NCI-H1694 (cell line): ENCODE data around the gene CISD3.

Experiments used
- DNase-seq: peaks from one replicate; lab custom pipeline; 2025; lab: John Stamatoyannopoulos, UW

CISD3 gene

GRCh38 chr17:38745545-38745944 lies 15.4 kb downstream of the CISD3 start:
- DNase-seq: no peak

GRCh38 chr17:38746004-38746848 lies 16.1 kb downstream of the CISD3 start:
- DNase-seq: no peak

DNA sequence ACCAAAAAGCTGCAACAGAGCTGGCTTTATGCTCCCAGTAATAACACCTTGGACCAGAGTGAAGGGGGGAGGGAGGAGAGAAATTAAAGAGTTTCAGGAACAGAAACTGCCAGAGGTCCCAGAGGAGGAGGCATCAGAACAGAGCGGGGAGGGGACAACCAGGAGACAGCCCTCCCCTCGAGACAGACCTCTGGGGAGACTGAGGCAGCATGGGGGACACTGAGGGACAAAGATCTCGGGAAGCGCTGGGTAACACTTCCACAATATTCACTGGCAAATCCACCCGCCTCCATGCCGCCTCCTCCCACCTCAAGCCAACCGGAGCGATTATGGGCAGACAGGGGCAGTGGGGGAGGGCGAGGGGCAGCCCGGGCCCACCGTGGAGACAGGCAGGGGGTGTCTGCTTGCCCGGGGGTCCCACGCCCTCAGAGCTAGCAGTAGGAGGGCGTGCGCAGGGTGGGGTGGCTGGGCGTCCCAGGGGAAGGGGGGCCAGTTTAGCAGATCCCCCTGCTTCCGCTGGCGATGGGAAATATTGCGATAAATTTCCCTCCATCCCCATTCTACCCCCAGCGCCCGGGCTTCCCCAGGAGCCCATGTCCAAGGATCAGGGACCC lies 16.8 kb downstream of the CISD3 start:
- DNase-seq: no peak

GRCh38 chr17:38747463-38748148 lies 17.5 kb downstream of the CISD3 start:
- DNase-seq: no peak

DNA sequence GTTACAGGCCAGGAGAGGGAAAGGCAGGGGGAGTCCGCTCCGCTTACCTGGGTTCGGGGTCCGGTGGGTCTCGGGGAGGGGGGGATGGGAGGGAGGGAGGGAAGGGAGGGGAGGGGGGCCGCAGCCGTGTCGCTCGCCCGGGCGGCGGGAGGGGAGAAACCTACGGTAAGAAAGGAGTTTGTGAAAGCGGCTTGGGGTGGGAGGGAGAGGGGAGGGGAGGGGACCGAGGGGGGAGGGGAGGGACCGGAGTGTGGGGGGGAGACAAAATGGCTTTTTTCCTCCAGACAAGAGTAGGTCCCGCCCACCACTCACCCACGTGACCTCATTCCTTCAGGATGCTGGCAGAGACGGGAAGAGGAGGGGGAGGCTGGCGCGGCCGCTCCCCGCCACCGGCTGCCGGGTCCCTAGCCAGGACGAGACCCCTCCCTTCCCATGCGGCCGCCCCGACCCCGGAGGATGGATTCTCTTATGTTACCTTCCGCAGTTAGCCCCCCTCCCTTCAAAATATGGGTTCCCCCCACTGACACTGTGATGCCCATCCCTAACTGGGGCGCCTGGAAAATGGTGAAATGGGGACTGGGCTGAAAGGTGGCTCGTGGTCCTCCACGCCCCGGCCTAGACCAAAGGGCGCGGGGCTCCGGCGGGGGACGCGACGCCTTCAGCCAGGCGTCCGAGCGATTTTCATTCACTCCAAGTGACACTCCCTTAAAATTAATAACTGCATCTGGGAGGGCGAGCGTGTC lies 18.2 kb downstream of the CISD3 start, which contains the start of gene PCGF2:
Gene PCGF2, minus strand, starts transcription at position 188 of the 743 bp plus-strand sequence. CDS start 7,934 bp downstream, outside the sequence.
- DNase-seq: peak; percentile 96

DNA sequence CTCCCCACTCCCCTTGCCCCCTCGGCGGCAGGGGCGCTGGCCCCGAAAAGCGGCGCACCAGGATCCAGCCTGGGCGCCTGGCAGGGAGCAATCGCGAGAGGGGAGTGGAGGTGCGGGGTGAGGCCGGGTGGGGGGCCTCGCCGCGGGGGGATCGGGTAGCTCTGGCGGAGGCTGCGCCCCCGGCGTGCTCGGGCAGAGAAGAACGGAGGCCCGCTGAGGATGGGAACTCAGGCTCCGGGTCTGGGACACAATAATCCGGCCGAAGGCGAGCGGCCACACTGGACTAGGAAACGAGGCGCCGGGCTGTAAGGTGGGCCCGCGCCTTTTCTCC lies 18.7 kb downstream of the CISD3 start:
- no peak for DNase-seq

DNA sequence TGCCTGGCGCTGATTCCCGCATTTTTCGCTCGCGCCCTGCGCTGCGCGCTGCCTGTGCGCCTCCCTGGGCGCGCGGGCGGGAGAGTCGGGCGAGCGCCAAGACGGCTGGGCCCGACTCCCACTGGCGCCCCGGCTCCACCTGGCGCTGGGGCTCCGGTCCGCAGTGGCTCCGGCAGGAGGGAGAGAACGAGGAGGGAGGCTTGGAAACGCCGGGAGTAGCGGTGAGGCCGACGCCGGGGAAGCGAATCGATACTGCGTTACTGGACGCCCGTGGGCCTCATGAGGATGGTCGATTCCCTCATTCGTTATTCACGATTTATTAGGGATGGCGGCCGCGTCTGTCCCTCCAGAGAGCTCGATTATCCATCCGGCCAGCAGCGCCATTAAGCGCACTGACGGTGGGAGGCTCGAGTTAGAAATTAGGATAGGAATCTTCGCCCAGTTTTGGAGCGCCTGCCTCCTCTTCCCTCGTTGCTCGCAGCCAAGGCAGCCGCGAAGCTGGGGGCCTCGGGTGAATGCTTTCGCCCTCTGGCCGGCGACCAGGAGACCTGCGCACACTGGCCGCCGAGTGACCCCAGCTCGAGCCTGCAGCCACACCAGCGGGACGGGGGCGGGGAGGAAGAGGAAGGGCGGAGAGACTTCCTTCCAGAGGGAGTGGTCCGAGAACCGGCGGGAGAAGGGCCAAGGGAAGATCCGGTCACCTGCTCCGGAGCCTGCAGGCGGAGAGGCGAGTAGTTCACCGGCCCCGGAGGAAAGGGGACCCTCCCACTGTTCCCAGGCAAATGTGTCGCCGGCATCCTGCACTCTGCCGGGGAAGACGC lies 19.3 kb downstream of the CISD3 start:
- DNase-seq: no peak

DNA sequence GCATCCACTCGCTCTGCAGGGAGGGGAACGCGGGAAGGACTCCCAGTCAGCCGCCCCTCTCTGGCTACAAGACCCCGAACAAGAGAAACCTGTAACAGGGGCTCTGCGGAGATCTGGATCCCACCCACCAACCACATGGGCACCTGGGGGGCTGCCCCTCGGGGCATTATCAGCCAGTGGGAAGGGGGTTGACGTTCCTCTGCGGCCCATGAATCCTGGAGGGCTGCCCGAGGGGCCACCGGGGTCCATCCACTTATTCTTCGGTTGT lies 19.8 kb downstream of the CISD3 start:
- peak; percentile 47 for DNase-seq

GRCh38 chr17:38750312-38751121 lies 20.4 kb downstream of the CISD3 start:
- DNase-seq: peak; percentile 56

DNA sequence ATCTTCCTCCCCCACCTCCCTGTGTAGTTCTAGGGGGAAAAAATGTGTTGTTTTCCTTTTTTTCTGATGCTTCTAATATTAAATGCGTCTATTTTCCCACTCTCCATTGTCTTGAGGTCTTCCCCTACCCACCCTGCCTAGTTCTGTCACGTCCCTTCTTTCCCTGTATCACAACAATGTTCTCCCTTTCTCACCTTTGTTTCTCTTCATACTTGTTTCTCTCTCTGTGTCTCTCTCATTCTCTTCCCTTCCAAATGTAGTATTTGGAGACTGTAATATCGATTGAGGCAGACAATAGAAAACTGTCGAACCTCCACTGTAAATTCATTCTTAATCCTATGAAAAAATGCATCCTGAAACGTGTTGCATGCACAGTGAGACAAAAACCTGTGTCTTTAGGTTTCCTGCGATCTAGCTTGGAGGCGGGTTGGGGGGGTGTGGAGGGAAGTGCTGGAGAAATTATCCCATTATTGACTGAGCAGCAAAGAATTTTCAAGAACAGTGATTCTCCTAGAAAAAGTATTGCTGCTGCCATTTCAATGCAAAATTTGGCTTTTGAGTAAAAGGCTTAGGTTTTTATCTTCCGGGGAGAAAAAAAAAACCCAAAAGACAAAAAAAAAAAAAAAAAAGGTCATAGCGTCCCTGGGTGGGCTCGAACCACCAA lies 21.1 kb downstream of the CISD3 start:
- DNase-seq: no peak

- DNase-seq: peak; percentile 89
Observed at GRCh38 chr17:38751808-38752307, 21.7 kb downstream of the CISD3 start.

DNA sequence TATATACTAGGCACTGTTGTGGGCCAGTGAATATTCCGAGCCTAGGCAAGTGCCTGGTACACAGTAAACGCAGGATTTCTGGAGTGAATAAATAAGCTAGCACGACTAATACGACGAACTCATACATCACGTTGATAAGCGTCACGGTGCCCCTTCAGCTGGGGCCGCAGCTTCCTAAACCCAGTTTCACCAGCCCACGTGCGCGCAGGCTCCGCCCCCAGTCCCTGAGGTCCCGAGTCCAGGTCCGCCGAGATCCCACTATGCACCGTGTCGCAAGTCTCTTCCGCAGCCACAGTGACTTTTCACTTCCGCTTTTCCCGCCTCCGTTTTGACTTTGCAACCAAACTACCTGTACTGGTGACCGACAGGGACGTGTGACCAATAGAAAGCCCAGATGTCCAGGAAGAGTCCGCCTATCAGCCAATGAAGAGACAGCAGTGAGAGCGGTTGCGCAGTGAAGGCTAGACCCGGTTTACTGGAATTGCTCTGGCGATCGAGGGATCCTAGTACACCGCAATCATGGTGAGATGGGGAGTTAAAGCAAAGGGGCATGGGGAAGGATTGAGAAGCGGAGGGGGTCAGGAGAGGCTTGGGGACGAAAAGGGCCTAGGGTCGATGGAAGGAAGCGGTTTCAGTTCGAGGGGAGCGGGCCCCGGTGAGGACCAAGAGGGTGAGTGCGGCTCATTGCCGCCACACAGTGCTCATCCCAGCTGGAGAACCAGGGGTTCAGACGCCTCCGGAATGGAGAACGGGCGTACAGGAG lies 22.3 kb downstream of the CISD3 start, which contains the start of gene PSMB3:
Gene PSMB3, plus strand, starts transcription at position 434 of the 763 bp plus-strand sequence. Its CDS starts 86 bp downstream, at position 520.
- peak; percentile 99 for DNase-seq

DNA sequence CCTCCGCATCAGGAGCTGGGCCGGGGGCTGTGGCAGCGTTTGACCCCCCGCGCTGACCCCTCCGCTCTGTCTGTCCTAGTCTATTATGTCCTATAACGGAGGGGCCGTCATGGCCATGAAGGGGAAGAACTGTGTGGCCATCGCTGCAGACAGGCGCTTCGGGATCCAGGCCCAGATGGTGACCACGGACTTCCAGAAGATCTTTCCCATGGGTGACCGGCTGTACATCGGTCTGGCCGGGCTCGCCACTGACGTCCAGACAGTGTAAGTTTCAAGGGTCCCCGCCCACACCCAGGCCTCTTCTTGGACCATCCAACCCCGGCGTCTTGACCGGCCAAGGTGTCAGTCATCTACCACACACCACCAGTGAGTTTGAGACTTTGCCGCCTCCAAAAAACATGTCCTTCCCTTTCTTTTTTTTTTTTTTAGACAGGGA lies 22.9 kb downstream of the CISD3 start:
- no peak for DNase-seq

- DNase-seq: peak; percentile 35
Observed at GRCh38 chr17:38761612-38762011, 31.5 kb downstream of the CISD3 start.

- DNase-seq: no peak
Observed at GRCh38 chr17:38762231-38762630, 32.1 kb downstream of the CISD3 start.

DNA sequence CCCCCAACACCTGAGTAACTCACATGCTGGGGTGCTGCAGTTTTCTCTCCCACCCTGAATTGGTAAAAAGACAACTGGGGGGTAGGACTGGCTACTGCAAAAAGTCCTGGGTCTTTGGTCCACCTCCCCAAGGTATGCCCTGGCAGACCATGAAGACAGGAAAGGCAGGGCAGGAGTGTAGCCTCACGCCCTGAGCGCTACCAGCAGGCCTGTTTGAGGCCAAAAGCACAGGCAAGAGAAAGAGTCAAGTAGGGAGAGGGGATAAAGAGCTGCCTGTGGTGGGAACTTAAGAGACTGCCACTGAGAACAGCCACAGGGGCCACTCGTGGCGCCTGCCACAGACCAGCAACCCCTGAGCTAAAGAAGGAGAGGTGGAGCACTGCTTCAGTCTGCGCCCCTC lies 36.2 kb downstream of the CISD3 start:
- no peak for DNase-seq

- no peak for DNase-seq
Observed at GRCh38 chr17:38768417-38768816, 38.3 kb downstream of the CISD3 start.

DNA sequence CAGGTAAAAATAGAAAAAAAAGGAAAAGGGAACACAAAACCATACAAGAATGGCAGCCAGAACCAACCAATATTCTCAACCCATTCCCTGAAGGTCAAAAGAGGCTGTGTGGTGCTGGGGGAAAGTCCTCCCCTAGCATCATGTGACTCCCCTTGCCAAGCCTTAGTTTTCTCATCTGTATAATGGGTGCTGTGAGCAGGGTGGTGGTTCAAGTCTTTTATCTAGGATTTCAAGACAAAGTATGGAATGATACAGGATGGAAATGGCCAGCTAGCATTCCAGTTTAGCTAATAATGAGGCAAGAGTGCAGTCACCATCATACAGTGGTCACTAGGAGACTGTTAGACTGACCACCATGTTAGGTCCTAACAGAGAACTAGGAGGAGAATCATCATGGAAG lies 43.1 kb downstream of the CISD3 start:
- no peak for DNase-seq

DNA sequence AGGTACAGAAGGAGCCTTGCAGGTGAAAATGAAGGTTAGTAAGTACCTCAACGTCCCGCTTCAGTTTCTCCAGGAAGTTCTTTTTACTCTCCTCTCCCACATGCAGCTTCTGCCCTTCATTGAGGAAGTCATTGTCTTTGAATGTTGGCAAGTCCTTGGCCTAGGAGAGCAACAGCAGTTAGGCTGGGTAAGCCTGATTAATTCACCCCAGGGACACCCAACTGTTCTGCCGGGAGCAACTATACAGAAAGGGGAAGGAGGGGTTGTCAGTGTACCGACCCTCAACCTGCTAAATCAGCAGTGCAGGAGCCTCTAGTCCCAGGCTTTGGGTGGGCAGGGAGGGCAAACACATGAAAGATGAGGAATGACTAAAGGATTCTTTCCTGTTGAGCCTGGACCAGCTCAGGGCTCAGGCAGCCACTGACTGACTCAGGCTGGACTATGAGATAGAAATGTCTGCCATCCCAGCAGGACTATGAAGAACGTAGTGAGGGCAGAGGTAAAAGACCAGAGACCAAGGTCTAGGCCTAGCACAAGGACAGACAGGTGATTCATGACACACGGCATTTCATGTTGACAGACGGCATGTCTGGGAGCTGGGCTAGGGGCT lies 47.6 kb downstream of the CISD3 start:
- no peak for DNase-seq
